ENCODE results near the gene KIRREL3.

The KIRREL3 gene

DNA sequence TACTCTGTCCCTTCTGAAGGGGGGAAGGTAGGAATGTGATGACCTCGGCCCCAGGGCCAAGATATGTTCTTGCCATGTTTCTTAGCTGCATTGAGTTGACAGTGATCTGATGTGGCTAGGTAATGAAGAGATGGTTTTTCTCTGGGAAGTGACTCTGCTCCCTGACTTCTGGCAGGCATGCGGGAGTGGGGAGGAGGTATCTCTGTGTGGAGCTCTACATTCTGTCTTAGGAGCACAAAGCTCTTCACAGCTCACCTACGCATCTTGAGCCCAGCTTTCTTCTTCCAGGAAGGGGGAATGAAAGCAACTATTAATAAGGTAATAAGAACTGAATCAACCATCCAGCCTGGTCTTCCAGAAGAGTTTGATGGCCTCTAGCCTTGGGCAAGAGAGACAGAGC lies 404.1 kb downstream of the KIRREL3 start:
- H3K4me3 ChIP-seq (ENCODE audit: low read depth, low read length): no peak overlapping the region
- no peak for DNase-seq (ENCODE audit: low read depth, low spot score)
- TF ChIP-seq, protein P1, sequence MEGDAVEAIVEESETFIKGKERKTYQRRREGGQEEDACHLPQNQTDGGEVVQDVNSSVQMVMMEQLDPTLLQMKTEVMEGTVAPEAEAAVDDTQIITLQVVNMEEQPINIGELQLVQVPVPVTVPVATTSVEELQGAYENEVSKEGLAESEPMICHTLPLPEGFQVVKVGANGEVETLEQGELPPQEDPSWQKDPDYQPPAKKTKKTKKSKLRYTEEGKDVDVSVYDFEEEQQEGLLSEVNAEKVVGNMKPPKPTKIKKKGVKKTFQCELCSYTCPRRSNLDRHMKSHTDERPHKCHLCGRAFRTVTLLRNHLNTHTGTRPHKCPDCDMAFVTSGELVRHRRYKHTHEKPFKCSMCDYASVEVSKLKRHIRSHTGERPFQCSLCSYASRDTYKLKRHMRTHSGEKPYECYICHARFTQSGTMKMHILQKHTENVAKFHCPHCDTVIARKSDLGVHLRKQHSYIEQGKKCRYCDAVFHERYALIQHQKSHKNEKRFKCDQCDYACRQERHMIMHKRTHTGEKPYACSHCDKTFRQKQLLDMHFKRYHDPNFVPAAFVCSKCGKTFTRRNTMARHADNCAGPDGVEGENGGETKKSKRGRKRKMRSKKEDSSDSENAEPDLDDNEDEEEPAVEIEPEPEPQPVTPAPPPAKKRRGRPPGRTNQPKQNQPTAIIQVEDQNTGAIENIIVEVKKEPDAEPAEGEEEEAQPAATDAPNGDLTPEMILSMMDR (IDR thresholded peaks at IDR 0.05; ENCODE audit: low read depth, low read length): no peak
- in situ Hi-C loops (cut with HindIII; ENCODE audit: low sequenced_read_pairs): no loop called here

- H3K4me3 ChIP-seq (ENCODE audit: low read depth, low read length): no peak overlapping the region
- DNase-seq (ENCODE audit: low read depth, low spot score): no peak
- TF ChIP-seq, protein P1 (IDR thresholded peaks at IDR 0.05; ENCODE audit: low read depth, low read length): no peak
- in situ Hi-C loops (cut with HindIII; ENCODE audit: low sequenced_read_pairs): no loop called here
Measured at GRCh38 chr11:126595560-126595959, 405.0 kb downstream of the KIRREL3 start.

DNA sequence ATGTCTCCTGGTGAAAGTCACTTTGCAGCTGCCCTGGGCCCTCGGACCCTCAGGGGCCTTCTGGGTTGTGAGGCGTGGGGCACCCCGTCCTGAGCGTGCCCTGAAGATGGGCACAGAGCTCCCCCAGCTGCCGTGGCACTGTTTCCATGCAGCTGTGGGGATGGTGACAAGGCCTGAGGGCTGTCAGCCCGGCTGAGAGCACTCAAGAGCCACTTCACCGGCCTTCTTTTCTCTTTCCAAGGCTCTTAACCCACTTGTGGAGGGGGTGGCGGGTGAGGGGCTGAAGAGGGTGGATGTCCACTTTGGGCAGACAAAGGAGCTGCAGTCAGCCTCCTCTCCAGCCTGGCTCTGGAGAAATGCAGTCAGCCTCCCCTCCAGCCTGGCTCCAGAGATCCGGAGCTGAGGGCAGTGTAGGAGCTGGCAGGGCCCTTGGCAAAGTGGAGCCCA lies 405.6 kb downstream of the KIRREL3 start:
- in situ Hi-C loops (cut with HindIII; ENCODE audit: low sequenced_read_pairs): no loop called here
- no peak for DNase-seq (ENCODE audit: low read depth, low spot score)
- TF ChIP-seq, protein P1 (IDR thresholded peaks at IDR 0.05; ENCODE audit: low read depth, low read length): no peak
- H3K4me3 ChIP-seq (ENCODE audit: low read depth, low read length): no peak overlapping the region

DNA sequence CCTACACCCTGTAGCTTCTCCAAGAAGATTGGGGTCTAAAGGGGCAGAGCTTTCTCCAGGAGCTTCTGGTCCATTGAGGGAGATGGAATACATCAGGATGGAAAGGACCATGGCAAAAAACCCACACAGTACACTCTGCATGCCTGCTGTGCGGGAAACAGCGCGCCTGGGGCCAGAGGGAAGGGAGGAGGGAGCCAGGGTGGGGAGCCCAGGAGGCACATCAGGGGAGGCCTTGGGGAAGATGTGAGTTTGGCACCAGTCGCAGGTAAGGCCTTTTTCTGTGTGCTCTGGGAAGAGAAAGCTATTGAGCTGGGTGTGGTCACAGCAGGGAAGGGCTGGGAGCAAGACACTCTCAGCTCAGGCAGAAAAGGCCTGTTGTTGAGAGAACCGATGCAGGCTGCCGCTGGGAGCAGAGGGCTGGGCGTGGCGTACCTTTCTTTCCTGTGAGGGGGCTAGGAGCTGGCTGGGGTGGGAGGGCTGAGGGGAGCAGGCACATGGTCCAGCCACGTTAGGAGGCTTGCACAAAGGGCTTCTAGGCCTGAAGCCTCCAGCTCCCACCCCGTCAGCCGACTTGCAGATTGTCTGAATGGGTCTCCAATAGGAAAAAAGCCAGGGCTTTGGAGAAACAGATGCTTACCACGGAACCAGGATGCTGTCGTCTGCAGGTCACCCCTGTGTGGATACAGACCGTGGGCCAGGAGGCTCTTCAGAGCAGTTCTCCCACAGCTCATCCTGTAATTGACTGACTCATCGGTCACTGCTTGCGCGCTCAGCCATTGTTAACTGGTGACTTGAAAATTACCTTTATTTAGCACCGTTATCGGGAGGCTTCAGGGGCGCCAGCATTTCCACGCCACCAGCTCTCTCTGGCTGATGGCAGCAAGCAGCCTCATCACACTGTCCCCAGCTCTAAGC lies 407.8 kb downstream of the KIRREL3 start:
- no peak overlapping the region for H3K4me3 ChIP-seq (ENCODE audit: low read depth, low read length)
- in situ Hi-C loops (cut with HindIII; ENCODE audit: low sequenced_read_pairs): no loop called here
- TF ChIP-seq, protein P1 (IDR thresholded peaks at IDR 0.05; ENCODE audit: low read depth, low read length): no peak
- no peak for DNase-seq (ENCODE audit: low read depth, low spot score)

DNA sequence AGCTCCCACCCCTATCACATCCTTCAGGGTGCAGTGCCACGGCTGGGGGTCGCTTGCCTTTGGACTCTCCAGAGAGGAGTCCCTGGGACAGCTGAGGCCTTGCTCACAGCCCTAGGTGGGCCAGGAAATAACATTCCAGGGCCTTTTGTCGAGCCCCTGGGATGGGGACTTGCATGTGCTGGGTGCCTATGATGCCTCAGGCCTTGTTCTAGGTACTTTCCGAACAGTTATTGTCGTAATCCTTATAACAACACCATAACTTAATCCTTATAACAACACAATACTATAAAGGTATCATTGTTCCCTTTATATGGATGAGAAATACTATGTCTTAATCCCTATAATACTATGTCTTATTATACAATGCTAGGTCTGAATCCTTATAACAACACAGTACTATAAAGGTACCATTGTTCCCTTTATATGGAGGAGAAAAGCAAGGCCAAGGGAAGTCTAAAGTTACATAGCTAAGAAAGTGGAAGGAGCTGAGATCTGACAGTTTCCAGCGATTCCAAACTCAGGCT lies 408.5 kb downstream of the KIRREL3 start:
- DNase-seq (ENCODE audit: low read depth, low spot score): no peak
- TF ChIP-seq, protein P1 (IDR thresholded peaks at IDR 0.05; ENCODE audit: low read depth, low read length): no peak
- H3K4me3 ChIP-seq (ENCODE audit: low read depth, low read length): no peak overlapping the region
- in situ Hi-C loops (cut with HindIII; ENCODE audit: low sequenced_read_pairs): no loop called here

- DNase-seq (ENCODE audit: low read depth, low spot score): no peak
- in situ Hi-C loops (cut with HindIII; ENCODE audit: low sequenced_read_pairs): no loop called here
- TF ChIP-seq, protein P1 (IDR thresholded peaks at IDR 0.05; ENCODE audit: low read depth, low read length): no peak
- H3K4me3 ChIP-seq (ENCODE audit: low read depth, low read length): no peak overlapping the region
Measured at GRCh38 chr11:126589492-126589803, 411.1 kb downstream of the KIRREL3 start.

Data from astrocyte of the spinal cord (primary cell).